SU-DHL-6 (cell line): ENCODE results near the gene FOXA2.

Experiments
- EZH2phosphoT487 ChIP-seq: fragments of 200-600 bp; sonication (generic), shearing (Covaris generic); conservative IDR thresholded peaks from 2 replicates; pipeline ENCODE4 v1.6.1; 2018; ENCODE audit warnings: mild to moderate bottlenecking, antibody characterized with exemption, low read length, moderate library complexity, mixed read lengths
- TF ChIP-seq, protein P1 (sequence below): fragments of 200-600 bp; sonication (generic); IDR thresholded peaks from one replicate; pipeline ENCODE4 v1.5.1; 2017; ENCODE audit warnings: antibody characterized with exemption, mild to moderate bottlenecking, low read length, moderate library complexity; ENCODE audit not compliant: insufficient read depth, poor library complexity, severe bottlenecking

DNA sequence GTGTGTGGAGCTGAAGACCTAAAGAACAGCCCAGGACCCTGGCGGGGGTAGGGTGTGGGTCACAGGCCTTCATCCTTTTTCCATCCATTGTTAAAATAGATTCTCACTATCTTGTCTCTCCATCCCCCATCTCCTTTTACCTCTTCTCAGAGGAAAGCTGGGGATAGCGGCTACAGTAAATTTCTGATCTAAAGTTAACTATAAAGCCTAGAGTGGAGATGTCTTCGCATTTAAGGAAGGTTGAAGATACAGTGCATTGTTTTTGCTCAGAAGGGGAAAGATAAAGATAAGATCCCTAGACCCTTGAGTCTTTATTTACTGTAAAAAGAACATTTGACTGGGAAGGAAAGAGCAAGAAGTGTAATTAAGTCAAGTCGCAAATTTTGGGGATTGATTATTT, 8.6 kb downstream of the FOXA2 start:
- TF ChIP-seq, protein P1, sequence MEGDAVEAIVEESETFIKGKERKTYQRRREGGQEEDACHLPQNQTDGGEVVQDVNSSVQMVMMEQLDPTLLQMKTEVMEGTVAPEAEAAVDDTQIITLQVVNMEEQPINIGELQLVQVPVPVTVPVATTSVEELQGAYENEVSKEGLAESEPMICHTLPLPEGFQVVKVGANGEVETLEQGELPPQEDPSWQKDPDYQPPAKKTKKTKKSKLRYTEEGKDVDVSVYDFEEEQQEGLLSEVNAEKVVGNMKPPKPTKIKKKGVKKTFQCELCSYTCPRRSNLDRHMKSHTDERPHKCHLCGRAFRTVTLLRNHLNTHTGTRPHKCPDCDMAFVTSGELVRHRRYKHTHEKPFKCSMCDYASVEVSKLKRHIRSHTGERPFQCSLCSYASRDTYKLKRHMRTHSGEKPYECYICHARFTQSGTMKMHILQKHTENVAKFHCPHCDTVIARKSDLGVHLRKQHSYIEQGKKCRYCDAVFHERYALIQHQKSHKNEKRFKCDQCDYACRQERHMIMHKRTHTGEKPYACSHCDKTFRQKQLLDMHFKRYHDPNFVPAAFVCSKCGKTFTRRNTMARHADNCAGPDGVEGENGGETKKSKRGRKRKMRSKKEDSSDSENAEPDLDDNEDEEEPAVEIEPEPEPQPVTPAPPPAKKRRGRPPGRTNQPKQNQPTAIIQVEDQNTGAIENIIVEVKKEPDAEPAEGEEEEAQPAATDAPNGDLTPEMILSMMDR = no peak
- no peak for TF ChIP-seq EZH2phosphoT487
